PFSK-1 (cell line): ENCODE results near the gene HIRA.

ENCODE experiments used
- FOXP2 ChIP-seq: optimal IDR thresholded peaks from 2 replicates; pipeline ENCODE3; 2011; ENCODE audit warnings: borderline replicate concordance, control low read depth, inconsistent platforms; ENCODE audit not compliant: insufficient read depth; ENCODE audit errors: extremely low read length, extremely low read depth
- POLR2AphosphoS5 ChIP-seq: IDR thresholded peaks from 2 replicates; pipeline ENCODE4 v1.6.1; 2012; ENCODE audit warnings: low read depth, mild to moderate bottlenecking, control low read depth, low read length, moderate library complexity
- SIN3A ChIP-seq: IDR thresholded peaks from 2 replicates; pipeline ENCODE4 v1.6.1; 2012; ENCODE audit warnings: mild to moderate bottlenecking, low read length, moderate library complexity, borderline replicate concordance; ENCODE audit not compliant: insufficient read depth
- TAF1 ChIP-seq: IDR thresholded peaks from 2 replicates; pipeline ENCODE4 v1.6.1; 2012; ENCODE audit warnings: low read length, control low read depth, borderline replicate concordance; ENCODE audit not compliant: insufficient read depth
- TF ChIP-seq, protein P1 (sequence below), 2 experiments: IDR thresholded peaks; 2 replicates each; pipeline versions ENCODE4 v1.6.1 to v1.8.0; 2011 to 2012; ENCODE audit warnings: low read depth in 2 of 2, low read length in 2 of 2, control low read depth in 1 of 2, inconsistent platforms in 1 of 2, mild to moderate bottlenecking in 1 of 2, moderate library complexity in 1 of 2; ENCODE audit not compliant: insufficient read depth in 1 of 2

The HIRA gene

DNA sequence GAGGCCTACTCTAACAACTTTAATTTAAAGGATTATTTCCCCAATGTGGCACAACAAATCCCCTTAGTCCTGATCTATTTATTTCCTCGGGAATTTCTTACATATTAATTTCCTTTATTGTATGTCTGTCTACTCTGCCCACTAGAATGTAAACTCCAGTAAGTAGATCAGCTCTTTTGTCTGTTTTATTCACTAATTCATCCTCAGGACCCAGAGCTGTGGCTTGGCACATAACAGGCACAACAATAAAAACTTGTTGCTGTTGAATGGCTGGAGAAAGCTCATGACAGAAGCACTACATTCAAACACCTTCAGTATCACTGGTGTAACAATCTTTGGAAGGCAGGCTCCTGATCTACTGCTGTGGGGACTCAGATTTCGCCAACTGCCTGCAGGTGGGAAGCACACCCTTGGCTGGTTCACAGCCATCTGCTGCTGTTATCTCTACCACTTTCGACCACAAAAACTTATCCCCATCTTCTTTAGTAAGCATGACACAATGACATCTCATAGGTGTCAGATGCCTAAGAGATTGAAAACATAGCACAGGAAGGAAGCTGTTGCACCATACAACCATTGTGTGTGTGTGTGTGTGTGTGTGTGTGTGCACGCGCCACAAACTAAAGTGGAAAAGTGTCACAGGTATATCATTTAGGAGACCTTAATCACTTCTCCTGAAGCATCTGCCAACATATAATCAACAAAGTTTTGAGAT, 11.9 kb downstream of the HIRA start:
- TF ChIP-seq TAF1: no peak

DNA sequence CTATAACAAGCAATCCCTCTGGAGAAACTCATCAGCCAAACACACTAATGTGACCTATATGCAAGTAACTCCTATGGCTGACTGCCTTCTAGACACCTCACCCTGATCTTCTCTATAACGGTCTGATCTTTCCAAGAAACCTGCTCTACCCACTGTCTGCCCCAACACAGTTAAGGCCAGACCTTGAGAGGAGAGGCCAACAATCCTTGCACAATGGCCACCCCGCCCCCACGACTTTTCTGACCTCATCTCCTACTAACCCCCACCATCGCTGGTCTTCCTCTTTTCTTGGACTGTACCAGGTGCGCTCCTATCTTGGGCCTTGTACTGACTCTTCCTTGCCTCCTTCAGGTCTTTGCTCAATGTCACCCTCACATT, 12.5 kb downstream of the HIRA start:
- TF ChIP-seq TAF1 (no peak), POLR2AphosphoS5 (no peak), SIN3A (no peak), FOXP2 (no peak)
- TF ChIP-seq, protein P1, sequence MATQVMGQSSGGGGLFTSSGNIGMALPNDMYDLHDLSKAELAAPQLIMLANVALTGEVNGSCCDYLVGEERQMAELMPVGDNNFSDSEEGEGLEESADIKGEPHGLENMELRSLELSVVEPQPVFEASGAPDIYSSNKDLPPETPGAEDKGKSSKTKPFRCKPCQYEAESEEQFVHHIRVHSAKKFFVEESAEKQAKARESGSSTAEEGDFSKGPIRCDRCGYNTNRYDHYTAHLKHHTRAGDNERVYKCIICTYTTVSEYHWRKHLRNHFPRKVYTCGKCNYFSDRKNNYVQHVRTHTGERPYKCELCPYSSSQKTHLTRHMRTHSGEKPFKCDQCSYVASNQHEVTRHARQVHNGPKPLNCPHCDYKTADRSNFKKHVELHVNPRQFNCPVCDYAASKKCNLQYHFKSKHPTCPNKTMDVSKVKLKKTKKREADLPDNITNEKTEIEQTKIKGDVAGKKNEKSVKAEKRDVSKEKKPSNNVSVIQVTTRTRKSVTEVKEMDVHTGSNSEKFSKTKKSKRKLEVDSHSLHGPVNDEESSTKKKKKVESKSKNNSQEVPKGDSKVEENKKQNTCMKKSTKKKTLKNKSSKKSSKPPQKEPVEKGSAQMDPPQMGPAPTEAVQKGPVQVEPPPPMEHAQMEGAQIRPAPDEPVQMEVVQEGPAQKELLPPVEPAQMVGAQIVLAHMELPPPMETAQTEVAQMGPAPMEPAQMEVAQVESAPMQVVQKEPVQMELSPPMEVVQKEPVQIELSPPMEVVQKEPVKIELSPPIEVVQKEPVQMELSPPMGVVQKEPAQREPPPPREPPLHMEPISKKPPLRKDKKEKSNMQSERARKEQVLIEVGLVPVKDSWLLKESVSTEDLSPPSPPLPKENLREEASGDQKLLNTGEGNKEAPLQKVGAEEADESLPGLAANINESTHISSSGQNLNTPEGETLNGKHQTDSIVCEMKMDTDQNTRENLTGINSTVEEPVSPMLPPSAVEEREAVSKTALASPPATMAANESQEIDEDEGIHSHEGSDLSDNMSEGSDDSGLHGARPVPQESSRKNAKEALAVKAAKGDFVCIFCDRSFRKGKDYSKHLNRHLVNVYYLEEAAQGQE (IDR thresholded peaks at IDR 0.05; ENCODE audit: insufficient read depth in 1 of 2, low read depth in 2 of 2, low read length in 2 of 2): no peak

DNA sequence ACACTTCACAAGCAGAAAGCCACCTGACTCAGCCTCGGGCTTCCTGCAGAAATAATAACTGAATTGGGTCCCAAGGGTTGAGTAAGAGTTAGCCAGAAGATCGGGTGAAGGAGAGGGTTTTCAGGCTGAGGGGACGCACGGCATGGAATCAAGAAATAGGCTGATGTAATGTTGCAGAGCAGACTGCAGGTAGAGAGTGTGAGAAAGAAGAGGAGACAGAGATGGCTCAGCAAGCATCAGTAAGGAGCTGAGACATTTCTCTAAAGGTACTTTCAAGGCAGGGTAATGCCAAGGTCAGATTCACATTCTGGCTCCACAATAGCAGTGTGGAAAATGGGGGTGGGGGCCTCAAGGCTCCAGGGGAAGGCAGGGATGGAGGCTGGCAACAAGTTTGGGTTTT, 18.6 kb downstream of the HIRA start:
- TF ChIP-seq POLR2AphosphoS5 (no peak), SIN3A (no peak), TAF1 (no peak), FOXP2 (no peak)
- TF ChIP-seq, protein P1 (IDR thresholded peaks at IDR 0.05; ENCODE audit: insufficient read depth in 1 of 2, low read depth in 2 of 2, low read length in 2 of 2): no peak

DNA sequence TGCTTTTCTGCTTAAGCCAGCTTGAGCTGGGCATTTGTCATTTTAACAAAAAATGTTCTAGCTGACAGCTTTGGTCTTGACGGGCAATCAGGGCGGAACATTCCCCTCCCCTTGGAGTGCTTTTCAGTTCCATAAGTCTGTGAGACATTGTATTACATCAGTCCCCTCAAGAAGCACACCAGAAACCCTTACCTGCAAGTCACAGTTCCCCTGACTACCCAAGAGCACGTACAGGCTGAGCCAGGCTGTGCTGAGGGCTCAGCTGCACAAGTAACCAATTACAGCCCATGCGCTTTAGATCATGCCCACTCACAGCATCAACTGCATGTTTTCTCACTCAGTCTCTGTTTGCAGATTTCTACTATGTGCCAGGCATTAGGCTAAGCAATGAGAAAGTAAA, 19.1 kb downstream of the HIRA start:
- TF ChIP-seq SIN3A (no peak), TAF1 (no peak), POLR2AphosphoS5 (no peak), FOXP2 (no peak)
- TF ChIP-seq, protein P1 (IDR thresholded peaks at IDR 0.05; ENCODE audit: insufficient read depth in 1 of 2, low read depth in 2 of 2, low read length in 2 of 2): no peak

DNA sequence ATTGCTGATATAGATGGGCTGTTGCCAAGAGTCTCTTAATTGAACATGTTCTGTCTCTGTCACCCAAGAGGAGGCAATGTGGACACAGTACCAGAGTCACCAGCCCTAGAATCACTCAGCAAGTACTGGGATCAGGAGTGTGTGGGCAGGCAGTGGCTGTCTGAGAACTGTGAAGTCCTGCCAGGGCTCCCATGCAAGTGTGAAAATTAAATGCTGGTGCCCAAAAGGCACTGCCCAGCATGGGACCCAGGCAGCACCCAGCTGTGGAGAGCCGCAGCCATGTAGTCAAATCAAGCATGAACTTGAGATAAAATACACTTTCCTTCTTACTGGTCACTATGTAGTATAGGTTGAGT, 19.9 kb downstream of the HIRA start:
- TF ChIP-seq, protein P1 (IDR thresholded peaks at IDR 0.05; ENCODE audit: insufficient read depth in 1 of 2, low read depth in 2 of 2, low read length in 2 of 2): no peak
- TF ChIP-seq POLR2AphosphoS5 (no peak), FOXP2 (no peak), SIN3A (no peak), TAF1 (no peak)
